Measurements from ENCODE around the gene OGDH. TPM values are rescaled to one million over a fixed set of nuclear protein-coding genes. Genes with fewer than 3 reads are reported as not detected.
A peak's percentile ranks its signal among the peaks of the same experiment; 100 is the strongest.

OGDH gene
- total and polyA plus RNA-seq, 8 donors = 46.6 to 184 (median 56.1) TPM

DNA sequence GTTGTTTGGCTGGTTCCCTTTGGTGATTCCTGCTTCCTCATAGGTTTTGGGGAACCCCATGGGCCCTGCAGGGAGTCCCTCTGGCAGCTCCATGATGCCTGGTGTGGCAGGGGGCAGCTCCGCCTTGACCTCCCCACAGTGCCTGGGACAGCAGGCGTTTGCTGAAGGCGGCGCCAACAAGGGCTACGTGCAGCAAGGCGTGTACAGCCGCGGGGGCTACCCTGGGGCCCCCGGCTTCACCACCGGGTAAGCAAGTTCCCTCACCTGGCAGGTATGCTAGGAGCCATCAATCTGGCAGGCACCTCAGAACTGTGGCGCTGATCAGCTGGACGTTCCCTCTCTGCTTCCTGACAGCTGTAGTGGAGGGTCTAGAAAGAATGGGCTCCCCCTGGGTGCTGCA, 150.5 kb downstream of the OGDH start:
- no peak for DNase-seq
- no peaks in the 10 kb centered on the region for H3K9me3 ChIP-seq
- H3K27me3 ChIP-seq = no peaks in the 10 kb centered on the region
- intact Hi-C loops (cut with DNase I) = no loop called here
- no peak overlapping the region for H3K4me3 ChIP-seq
- no peak overlapping the region for H3K27ac ChIP-seq
- TF ChIP-seq, protein P1, sequence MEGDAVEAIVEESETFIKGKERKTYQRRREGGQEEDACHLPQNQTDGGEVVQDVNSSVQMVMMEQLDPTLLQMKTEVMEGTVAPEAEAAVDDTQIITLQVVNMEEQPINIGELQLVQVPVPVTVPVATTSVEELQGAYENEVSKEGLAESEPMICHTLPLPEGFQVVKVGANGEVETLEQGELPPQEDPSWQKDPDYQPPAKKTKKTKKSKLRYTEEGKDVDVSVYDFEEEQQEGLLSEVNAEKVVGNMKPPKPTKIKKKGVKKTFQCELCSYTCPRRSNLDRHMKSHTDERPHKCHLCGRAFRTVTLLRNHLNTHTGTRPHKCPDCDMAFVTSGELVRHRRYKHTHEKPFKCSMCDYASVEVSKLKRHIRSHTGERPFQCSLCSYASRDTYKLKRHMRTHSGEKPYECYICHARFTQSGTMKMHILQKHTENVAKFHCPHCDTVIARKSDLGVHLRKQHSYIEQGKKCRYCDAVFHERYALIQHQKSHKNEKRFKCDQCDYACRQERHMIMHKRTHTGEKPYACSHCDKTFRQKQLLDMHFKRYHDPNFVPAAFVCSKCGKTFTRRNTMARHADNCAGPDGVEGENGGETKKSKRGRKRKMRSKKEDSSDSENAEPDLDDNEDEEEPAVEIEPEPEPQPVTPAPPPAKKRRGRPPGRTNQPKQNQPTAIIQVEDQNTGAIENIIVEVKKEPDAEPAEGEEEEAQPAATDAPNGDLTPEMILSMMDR (IDR thresholded peaks at IDR 0.05) = no peak
- peaks cover 15 to 42% of the 10 kb centered on the region in 2 donors for H3K4me1 ChIP-seq
- no peak for ATAC-seq
- H3K36me3 ChIP-seq = peaks cover 0 to 59% of the 10 kb centered on the region in 2 donors

DNA sequence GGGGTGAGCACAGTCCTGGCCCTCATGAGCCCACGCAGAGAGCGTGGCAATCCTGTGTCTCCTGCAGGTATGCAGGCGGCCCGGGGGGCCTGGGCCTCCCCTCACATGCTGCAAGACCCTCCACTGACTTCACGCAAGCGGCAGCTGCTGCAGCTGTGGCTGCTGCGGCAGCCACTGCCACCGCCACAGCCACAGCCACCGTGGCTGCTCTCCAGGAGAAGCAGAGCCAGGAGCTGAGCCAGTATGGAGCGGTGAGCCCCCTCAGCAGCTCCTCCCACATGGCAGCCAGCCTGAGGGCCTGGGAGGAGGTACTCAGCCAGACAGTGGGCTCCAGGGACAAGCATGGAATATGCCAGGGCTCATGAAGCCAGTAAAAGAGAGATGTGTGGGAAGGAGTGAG, 150.9 kb downstream of the OGDH start:
- no peak overlapping the region for H3K27ac ChIP-seq
- peaks cover 0 to 63% of the 10 kb centered on the region in 2 donors for H3K36me3 ChIP-seq
- TF ChIP-seq, protein P1 (IDR thresholded peaks at IDR 0.05) = no peak

DNA sequence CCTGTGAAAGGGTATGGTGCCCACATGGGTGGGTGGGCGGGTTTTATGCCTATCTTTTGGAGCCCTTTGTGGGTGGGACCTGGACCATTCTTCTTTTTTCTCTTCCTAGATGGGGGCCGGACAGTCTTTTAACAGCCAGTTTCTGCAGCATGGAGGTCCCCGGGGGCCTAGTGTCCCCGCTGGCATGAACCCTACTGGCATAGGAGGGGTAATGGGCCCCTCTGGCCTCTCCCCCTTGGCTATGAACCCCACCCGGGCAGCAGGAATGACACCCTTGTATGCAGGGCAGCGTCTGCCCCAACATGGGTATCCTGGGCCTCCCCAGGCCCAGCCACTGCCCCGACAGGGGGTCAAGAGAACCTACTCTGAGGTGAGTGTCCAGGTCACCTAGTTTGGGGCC, 151.3 kb downstream of the OGDH start:
- ATAC-seq (no peak), DNase-seq (no peak)
- Histone ChIP-seq H3K36me3 (peaks cover 0 to 67% of the 10 kb centered on the region in 2 donors), H3K9me3 (no peaks in the 10 kb centered on the region), H3K4me3 (no peak overlapping the region), H3K27me3 (no peaks in the 10 kb centered on the region), H3K4me1 (peaks cover 15 to 35% of the 10 kb centered on the region in 2 donors), H3K27ac (no peak overlapping the region)
- TF ChIP-seq, protein P1 (IDR thresholded peaks at IDR 0.05) = no peak
- intact Hi-C loops (cut with DNase I) = no loop called here

More for the DNA sequence above, 150.9 kb downstream of the OGDH start:
- H3K27me3 ChIP-seq = no peaks in the 10 kb centered on the region
- peaks cover 15 to 38% of the 10 kb centered on the region in 2 donors for H3K4me1 ChIP-seq
- H3K4me3 ChIP-seq = no peak overlapping the region
- intact Hi-C loops (cut with DNase I) = no loop called here
- no peaks in the 10 kb centered on the region for H3K9me3 ChIP-seq
- ATAC-seq (no peak), DNase-seq (peak in 2 of 4 donors; percentile 77 to 91)

Other genes starting within 250 kb of the OGDH start
- 10 to 100 TPM; 90.1 to 93.4 TPM for gene NUDCD3, start 116.0 kb upstream of the OGDH start, total RNA-seq
- gene NUDCD3, start 116.0 kb upstream of the OGDH start, polyA plus RNA-seq (ENCODE audit: insufficient read length in 6 of 6) = 100 to 1,000 TPM in 1 of 6 donors, 10 to 100 TPM in 5; 88.6 to 101 (median 90.7) TPM
- under 1 TPM in 1 of 2 donors, not detected in 1; 0.06 TPM for gene NPC1L1, start 65.3 kb upstream of the OGDH start, total RNA-seq
- under 1 TPM; 0.28 to 0.50 (median 0.33) TPM for gene NPC1L1, start 65.3 kb upstream of the OGDH start, polyA plus RNA-seq (ENCODE audit: insufficient read length in 6 of 6)
- 10 to 100 TPM; 43.1 to 58.0 TPM for gene DDX56, start 32.7 kb upstream of the OGDH start, total RNA-seq
- 10 to 100 TPM; 66.2 to 86.1 (median 75.6) TPM for gene DDX56, start 32.7 kb upstream of the OGDH start, polyA plus RNA-seq (ENCODE audit: insufficient read length in 6 of 6)
- 10 to 100 TPM; 69.6 to 84.7 TPM for gene TMED4, start 24.4 kb upstream of the OGDH start, total RNA-seq
- gene TMED4, start 24.4 kb upstream of the OGDH start, polyA plus RNA-seq (ENCODE audit: insufficient read length in 6 of 6) = 100 to 1,000 TPM in 2 of 6 donors, 10 to 100 TPM in 4; 88.7 to 102 (median 95.5) TPM
- 10 to 100 TPM; 94.5 to 96.1 TPM for gene ZMIZ2, start 142.2 kb downstream of the OGDH start, total RNA-seq
- 10 to 100 TPM; 54.0 to 79.5 (median 63.9) TPM for gene ZMIZ2, start 142.2 kb downstream of the OGDH start, polyA plus RNA-seq (ENCODE audit: insufficient read length in 6 of 6)
- gene PPIA, start 190.1 kb downstream of the OGDH start, total RNA-seq = 1,000 to 10,000 TPM; 1,404 to 1,630 TPM
- gene PPIA, start 190.1 kb downstream of the OGDH start, polyA plus RNA-seq (ENCODE audit: insufficient read length in 6 of 6) = 1,000 to 10,000 TPM; 1,038 to 1,157 (median 1,080) TPM
- 100 to 1,000 TPM; 113 to 182 TPM for gene H2AZ2, start 241.5 kb downstream of the OGDH start, total RNA-seq
- gene H2AZ2, start 241.5 kb downstream of the OGDH start, polyA plus RNA-seq (ENCODE audit: insufficient read length in 6 of 6) = 100 to 1,000 TPM; 226 to 286 (median 229) TPM